GM19328 (cell line): Measurements from ENCODE around the gene KIFC1.

ENCODE experiments used
- ATAC-seq: cut with Tn5 transposase; IDR thresholded peaks from one replicate; pipeline ENCODE4 v1.9.1; 2021; ENCODE audit warnings: mild to moderate bottlenecking, moderate library complexity; ENCODE audit not compliant: unreplicated experiment

KIFC1 gene

GRCh38 chr6:33424855-33425667 lies 33.4 kb downstream of the KIFC1 start:
- no peak for ATAC-seq

GRCh38 chr6:33425668-33426577 lies 34.3 kb downstream of the KIFC1 start:
- no peak for ATAC-seq

DNA sequence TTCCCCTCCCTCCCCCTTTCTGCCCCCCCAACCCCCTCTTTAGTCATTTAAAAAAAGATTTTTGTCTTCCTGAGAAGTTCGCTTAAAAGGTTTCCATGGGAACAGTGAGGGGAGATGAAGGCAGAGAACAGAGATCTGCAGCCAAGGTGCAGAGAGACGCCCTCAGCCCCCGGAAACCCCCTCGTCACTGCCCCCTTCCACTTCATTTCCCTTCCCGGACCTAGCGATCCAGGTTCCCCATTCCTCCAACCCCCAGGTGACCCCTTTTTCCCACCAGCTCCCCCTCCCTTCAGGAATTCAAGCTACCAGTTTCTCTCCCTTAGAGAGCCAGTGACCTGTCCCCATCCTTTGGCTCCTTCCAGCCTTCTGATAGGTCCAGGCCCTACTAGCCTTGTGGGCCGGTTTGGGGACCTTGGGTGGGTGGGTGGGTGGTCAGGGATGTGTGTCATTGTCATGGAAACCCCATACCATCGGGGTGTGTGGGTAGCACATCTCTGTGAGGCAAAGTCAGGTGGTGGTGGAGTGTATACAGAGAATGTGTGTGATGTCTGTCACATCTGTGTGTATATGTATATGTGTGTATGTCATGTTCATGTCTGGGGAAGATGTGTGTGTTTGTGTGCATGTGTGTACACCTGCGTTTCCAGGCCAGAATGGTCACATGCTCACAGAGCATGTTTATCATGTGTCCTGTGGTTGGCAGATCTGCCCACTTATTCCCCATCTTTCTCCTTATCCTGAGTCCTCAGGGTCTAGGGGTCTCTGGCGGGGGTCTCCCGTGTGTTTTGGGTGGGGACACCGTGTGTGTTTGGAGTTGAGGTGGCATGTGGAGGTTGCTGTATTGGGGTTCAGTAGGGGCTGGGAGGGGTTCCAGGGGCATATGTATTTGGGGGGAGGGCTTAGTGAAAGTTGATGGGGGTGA lies 35.2 kb downstream of the KIFC1 start:
- ATAC-seq, result no peak

GRCh38 chr6:33427585-33428223 lies 36.1 kb downstream of the KIFC1 start:
- no peak for ATAC-seq

- no peak for ATAC-seq
Measured at GRCh38 chr6:33428224-33428965, 36.8 kb downstream of the KIFC1 start.

DNA sequence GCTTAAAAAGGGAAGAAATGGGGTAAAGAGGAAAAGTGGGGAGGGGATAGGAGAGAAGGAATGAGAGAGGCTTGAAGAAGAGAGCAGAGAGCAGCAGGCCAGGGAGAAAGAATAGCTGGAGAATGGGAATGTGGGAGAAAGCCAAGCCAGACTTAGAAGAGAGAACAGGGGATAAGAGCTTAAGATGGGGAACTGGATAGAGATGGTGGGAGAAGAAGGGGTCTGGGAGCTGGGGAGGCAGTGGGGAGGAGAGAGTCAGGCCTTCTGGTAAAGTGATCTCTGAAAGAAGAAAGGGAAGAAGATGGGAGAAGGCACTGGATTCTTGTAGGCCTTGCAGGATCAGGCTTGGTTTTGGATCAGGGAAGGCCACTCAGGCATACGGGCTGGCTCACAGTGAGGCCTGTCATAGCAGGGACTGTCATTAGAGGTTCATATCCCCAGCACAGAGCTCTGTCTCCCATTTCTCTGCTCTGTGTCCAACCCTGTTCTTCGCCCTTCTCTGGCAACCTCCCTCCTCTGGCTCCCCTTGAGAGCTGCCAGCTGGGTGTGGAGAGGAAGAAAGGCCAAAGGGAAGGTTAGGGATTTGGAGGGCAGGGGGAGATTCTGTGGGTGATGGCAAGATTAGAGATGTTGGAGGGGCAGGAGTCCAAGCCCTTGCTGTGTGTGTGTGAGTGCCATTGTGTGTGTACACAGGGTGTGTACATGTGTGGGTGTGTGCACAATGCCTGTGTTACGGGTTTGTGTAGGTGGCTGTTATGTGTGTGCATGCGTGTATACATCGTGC lies 37.5 kb downstream of the KIFC1 start:
- ATAC-seq, result no peak

DNA sequence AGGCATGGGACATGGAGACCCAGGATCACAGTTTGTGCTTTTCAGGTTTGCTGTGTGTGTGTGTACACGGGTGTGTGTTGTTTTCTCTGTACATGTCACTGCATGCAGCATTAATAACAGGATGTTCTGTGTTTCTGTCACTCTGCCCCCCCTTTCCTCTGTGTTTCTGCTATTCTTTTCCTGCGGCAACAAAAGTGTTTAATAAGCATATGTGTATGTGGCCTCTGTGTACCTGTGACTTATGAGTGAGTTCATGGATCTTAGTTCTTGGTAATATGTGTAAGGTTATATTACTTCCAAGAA lies 38.1 kb downstream of the KIFC1 start:
- ATAC-seq, result no peak

DNA sequence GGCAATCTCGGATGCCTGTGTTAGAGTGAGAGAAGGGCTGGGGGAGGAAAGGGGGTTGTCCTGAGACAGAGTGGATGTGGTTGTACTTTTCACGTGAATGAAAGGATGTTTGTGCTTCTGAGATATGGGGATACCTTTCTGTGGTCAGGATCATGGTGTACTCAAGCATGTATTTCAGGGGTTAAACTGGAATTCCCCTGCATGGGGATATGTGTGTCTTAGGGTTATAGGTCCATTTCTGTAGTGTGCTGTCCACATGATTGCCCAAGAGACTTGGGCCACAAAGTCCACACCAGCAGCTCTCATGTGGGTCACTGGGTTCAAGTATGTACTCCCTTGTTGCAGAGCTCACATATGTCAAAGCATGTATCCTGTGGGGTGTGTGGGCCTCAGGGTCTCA lies 38.7 kb downstream of the KIFC1 start:
- no peak for ATAC-seq

GRCh38 chr6:33430991-33431879 lies 39.6 kb downstream of the KIFC1 start:
- no peak for ATAC-seq

- no peak for ATAC-seq
Measured at GRCh38 chr6:33431880-33432541, 40.4 kb downstream of the KIFC1 start.

DNA sequence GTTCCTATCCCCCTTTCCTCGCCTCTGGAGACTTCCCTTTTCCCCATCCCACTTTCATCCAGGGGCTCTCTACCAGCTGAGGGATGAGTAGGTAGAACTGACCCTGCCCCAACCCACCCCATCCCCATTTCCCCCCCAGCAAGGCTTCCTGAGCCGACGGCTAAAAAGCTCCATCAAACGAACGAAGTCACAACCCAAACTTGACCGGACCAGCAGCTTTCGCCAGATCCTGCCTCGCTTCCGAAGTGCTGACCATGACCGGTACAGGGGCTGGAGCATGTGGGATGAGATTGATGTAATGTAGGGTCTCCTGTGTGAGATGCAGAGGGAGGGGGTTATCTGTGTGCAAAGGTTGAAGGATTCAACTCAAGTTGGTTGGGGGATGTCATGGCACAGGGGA lies 40.9 kb downstream of the KIFC1 start:
- no peak for ATAC-seq

DNA sequence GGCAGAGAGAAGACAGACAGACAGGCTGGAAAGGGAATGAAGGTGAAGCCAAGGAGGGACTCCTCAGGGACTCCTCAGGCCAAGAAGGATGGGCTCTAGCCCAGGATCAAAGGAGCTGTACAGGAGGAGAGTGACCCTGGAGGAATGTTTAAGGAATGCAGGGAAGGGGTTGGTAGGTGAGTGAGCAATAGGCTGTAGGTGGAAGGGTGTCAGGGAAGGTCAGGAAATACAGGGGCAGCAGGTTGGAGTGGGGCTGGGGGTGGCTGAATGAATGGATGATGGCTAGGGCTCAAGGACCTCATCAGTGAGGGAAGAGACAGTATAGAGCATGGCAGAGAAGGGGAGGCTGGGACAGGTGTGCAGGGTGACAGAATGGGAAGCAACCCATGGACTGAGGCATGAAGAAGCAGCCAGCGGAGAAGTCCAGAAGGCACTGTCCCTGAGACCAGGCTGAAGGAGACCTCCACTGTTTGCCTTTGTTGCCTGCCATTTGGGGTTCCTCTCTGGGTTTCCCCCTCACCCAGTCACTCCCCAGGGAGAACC lies 41.4 kb downstream of the KIFC1 start:
- no peak for ATAC-seq

DNA sequence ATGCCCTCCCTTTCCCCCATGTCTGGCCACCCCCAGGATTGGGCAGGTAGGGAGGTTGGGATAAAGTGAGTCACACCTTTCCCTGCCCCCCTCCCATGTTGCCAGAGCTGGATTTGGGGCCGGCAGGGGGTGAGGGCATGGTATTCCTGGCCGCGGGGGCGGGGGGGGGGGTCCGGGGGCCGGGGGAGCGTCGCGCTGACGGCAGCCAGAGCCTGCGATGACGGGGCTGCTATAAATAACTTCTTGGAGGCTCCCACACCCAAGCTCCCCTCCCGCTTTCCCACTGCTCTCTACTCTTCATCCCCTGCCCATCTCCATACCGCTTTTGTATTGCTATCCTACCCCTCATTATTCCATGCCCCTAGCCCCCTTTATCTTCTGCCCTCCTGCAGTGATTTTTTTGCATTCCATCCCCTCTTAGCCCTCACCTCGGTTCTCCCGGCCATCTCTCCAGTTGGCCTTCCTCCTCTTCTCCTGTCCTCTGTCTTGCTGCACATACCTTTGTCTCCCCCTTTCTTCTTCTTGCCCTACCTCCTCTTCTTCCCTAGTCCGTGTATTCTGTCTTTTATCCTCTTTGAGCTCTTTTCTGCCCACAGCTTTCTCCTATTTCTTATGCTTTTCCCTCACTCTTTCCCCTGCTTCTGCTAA lies 42.0 kb downstream of the KIFC1 start:
- no peak for ATAC-seq

DNA sequence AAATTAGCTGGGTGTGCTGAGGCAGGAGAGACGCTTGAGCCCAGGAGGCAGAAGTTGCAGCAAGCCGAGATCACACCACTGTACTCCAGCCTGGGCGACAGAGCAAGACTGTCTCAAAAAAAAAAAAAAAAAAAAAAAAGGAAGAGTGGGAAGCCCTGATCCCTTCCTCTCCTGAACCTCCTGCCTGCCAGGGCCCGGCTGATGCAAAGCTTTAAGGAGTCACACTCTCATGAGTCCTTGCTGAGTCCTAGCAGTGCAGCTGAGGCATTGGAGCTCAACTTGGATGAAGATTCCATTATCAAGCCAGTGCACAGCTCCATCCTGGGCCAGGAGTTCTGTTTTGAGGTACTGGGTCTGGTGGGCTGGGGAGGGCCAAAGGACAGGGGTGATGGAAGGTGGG lies 43.3 kb downstream of the KIFC1 start:
- ATAC-seq, result no peak

DNA sequence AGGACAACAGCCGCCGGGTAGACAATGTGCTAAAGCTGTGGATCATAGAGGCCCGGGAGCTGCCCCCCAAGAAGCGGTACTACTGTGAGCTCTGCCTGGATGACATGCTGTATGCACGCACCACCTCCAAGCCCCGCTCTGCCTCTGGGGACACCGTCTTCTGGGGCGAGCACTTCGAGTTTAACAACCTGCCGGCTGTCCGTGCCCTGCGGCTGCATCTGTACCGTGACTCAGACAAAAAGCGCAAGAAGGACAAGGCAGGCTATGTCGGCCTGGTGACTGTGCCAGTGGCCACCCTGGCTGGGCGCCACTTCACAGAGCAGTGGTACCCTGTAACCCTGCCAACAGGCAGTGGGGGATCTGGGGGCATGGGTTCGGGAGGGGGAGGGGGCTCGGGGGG lies 46.0 kb downstream of the KIFC1 start:
- no peak for ATAC-seq

DNA sequence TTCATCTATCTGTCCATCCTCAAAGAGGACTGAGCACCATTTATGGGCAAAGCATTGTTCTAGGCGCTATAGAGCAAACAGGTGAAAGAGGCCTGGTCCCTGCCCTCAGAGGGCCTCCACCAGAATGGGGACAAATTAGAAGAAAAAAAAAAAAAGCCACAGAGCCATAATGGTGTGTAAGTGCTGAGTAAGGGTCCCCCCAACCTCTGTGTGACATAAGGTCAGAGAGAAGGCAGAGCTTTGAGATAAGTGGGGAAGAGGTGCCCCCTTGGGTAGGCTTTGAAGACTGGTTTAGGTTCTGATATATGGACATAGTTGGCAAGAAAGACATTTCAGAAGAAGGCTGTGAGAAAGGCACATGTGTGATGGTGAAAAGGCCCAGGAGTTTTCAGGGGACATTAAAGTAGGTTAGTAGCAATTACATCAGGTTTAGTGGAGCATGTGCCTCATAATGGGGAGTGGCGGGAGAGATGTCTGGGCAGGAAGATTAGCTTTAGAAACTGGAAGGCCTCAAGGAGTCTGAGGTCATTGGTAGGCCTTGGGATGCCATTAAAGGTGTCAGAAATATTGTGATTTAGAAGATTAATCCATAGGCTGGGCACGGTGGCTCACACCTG lies 47.5 kb downstream of the KIFC1 start:
- no peak for ATAC-seq
